GM23338 (cell line): ENCODE results near the gene POGZ.
A peak's percentile ranks its signal among the peaks of the same experiment; 100 is the strongest.

Source experiments
- CREB1 ChIP-seq: fragments of 250-450 bp; sonication (Bioruptor Pico); IDR thresholded peaks from 2 replicates; pipeline ENCODE4 v1.5.0; 2020; ENCODE audit warnings: low read depth, mild to moderate bottlenecking, moderate library complexity
- CTCF ChIP-seq, 2 experiments: fragments of 200-600 bp in 1 of 2; sonication (generic) in 1 of 2; conservative IDR thresholded peaks; 2 replicates each; pipeline versions ENCODE4 v1.5.1 to v1.6.1; 2016 to 2017; ENCODE audit warnings: antibody characterized with exemption in 2 of 2, low read depth in 2 of 2, mild to moderate bottlenecking in 2 of 2, moderate library complexity in 1 of 2
- ETS1 ChIP-seq: IDR thresholded peaks from 2 replicates; pipeline ENCODE4 v1.6.1; 2016; ENCODE audit warnings: antibody characterized with exemption
- EZH2 ChIP-seq: fragments of 200-600 bp; sonication (generic); IDR thresholded peaks from one replicate; pipeline ENCODE4 v1.8.0; 2017; ENCODE audit warnings: antibody characterized with exemption, mild to moderate bottlenecking, low read depth; ENCODE audit not compliant: unreplicated experiment
- EZH2phosphoT487 ChIP-seq: fragments of 200-600 bp; sonication (generic); IDR thresholded peaks from one replicate; pipeline ENCODE4 v1.8.1; 2018; ENCODE audit warnings: antibody characterized with exemption; ENCODE audit not compliant: unreplicated experiment
- JUNB ChIP-seq: IDR thresholded peaks from one replicate; pipeline ENCODE4 v1.6.1; 2016; ENCODE audit warnings: antibody characterized with exemption; ENCODE audit not compliant: unreplicated experiment
- NANOG ChIP-seq: IDR thresholded peaks from 2 replicates; pipeline ENCODE4 v1.6.1; 2016; ENCODE audit warnings: antibody characterized with exemption, borderline replicate concordance
- POLR2AphosphoS5 ChIP-seq: IDR thresholded peaks from 2 replicates; pipeline ENCODE4 v1.6.1; 2016; ENCODE audit warnings: antibody characterized with exemption, low read depth
- REST ChIP-seq: IDR thresholded peaks from one replicate; pipeline ENCODE4 v1.6.1; 2018; ENCODE audit warnings: antibody characterized with exemption; ENCODE audit not compliant: unreplicated experiment
- ZNF114 ChIP-seq: fragments of 250-450 bp; sonication (Bioruptor Pico); IDR thresholded peaks from 2 replicates; pipeline ENCODE4 v1.5.0; 2020; ENCODE audit warnings: mild to moderate bottlenecking, moderate library complexity
- ZNF331 ChIP-seq: fragments of 250-450 bp; sonication (Bioruptor Pico); IDR thresholded peaks from 2 replicates; pipeline ENCODE4 v1.5.0; 2020; ENCODE audit warnings: low read depth, mild to moderate bottlenecking, moderate library complexity
- ZNF462 ChIP-seq: fragments of 250-450 bp; sonication (Bioruptor Pico); IDR thresholded peaks from 2 replicates; pipeline ENCODE4 v1.5.0; 2020; ENCODE audit warnings: mild to moderate bottlenecking, moderate library complexity

- TF ChIP-seq CTCF (conservative IDR thresholded peaks at IDR 0.05; ENCODE audit: low read depth in 2 of 2) (no peak), EZH2phosphoT487 (no peak), POLR2AphosphoS5 (peak; percentile 38; the same call in 1 of the 2 replicates), CREB1 (CRISPR knock-in tag) (peak; percentile 74; the same call in 1 of the 2 replicates), EZH2 (no peak), ETS1 (no peak), REST (no peak), ZNF114 (CRISPR knock-in tag) (no peak), NANOG (no peak), JUNB (no peak), ZNF331 (CRISPR knock-in tag) (no peak), ZNF462 (CRISPR knock-in tag) (no peak)
These were observed 13.8 kb upstream of the POGZ start for GRCh38 chr1:151472856-151473731.
